Activated CD8-positive, alpha-beta memory T cell treated with anti-CD3 and anti-CD28 coated beads for 36 hours (primary cell): Measurements from ENCODE around the gene AWAT1. TPM values are rescaled to one million over a fixed set of nuclear protein-coding genes. Genes with fewer than 3 reads are reported as not detected.
"Not testable (repeated sequence)": the region's sequence is repeated elsewhere in the genome, so short reads cannot be mapped to it uniquely, and the experiment has no call there.

Source experiments
- CTCF ChIA-PET: fragments of 350-600 bp; sonication (Branson Sonifier 250); formaldehyde crosslinking; loops from one replicate; lab custom pipeline; 2021; ENCODE audit warnings: antibody characterized with exemption; lab: Charles Lee
- POLR2A ChIA-PET: fragments of 350-600 bp; sonication (Branson Sonifier 250); formaldehyde crosslinking; loops from one replicate; lab custom pipeline; 2021; ENCODE audit warnings: antibody characterized with exemption; lab: Charles Lee
- total RNA-seq, 2 experiments: library from RNA; stranded (reverse); gene quantifications; one replicate each; pipeline ENCODE4 v1.2.3, GENCODE V29; 2021

The AWAT1 gene
- total RNA-seq: not detected

GRCh38 chrX:70234355-70234754 is at the start of gene AWAT1:
AWAT1 (plus strand) TSS chrX:70234655; CDS start chrX:70234696, 41 bp downstream.
- ChIA-PET POLR2A (no interaction called here), CTCF (interaction anchor here (0.7 kb wide), 2 partner anchors 44 to 236 kb away, joined by 3 to 5 read pairs; no protein-coding TSS in a partner anchor)

- POLR2A ChIA-PET: no interaction called here
- CTCF ChIA-PET: interaction anchor here (0.6 kb wide), 2 partner anchors 44 to 1860 kb away, joined by 3 read pairs; partner anchors contain the start of gene AWAT1
Measured at GRCh38 chrX:70190225-70190624, 44.2 kb upstream of the AWAT1 start.

- ChIA-PET POLR2A (interaction anchor here (0.7 kb wide), 1 partner anchor 779 kb away, joined by 3 read pairs; no protein-coding TSS in a partner anchor), CTCF (no interaction called here)
Measured at GRCh38 chrX:70196961-70197720, 37.3 kb upstream of the AWAT1 start.

DNA sequence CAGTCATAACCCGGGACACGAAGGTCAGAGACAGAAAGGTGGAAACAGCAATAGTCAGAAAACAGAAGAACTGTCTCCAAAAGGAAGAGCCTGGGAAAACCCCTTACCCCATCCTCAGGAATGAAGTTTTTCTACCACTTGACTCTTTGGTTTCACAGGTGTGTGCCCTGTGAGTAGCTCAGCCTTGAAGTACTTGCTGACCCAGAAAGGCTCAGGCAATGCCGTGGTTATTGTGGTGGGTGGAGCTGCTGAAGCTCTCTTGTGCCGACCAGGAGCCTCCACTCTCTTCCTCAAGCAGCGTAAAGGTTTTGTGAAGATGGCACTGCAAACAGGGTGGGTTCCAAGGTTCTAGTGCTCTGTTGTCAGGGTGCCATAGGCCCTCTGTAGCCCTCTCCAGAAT is 32.7 kb upstream of the AWAT1 start:
- CTCF ChIA-PET: no interaction called here
- POLR2A ChIA-PET: no interaction called here

DNA sequence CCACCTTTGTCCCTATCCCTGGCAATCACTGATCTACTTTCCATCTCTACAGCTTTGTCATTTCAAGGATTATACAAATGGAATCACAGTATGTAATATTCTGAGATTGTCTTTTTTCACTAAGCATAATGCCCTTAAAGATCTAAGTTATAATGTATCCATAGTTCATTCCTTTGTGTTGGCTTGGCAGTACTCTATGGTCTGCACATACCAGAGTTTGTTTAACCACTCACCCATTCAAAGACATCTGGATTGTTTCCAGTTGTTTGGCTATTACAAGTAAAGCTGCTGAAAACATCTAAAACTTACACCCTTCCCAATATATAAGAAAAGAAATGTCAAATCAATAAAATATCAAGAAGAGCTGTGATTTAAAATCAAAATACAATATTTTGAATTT is 26.0 kb upstream of the AWAT1 start:
- CTCF ChIA-PET: no interaction called here

DNA sequence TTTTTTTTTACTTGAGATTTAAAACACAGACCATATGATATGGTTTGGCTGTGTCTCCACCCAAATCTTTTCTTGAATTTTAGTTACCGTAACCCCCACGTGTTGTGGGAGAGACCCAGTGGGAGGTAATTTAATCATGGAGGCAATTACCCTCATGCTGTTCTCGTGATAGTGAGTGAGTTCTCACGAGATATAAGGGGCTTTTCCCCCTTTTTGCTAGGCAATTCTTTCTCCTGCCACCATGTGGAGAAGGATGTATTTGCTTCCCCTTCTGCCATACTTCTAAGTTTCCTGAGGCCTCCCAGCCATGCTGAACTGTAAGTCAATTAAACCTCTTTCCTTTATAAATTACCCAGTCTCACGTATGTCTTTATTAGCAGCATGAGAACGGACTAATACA is 24.9 kb upstream of the AWAT1 start:
- CTCF ChIA-PET, POLR2A ChIA-PET: not testable (repeated sequence)

More for the DNA sequence above, 26.0 kb upstream of the AWAT1 start:
- POLR2A ChIA-PET: no interaction called here

DNA sequence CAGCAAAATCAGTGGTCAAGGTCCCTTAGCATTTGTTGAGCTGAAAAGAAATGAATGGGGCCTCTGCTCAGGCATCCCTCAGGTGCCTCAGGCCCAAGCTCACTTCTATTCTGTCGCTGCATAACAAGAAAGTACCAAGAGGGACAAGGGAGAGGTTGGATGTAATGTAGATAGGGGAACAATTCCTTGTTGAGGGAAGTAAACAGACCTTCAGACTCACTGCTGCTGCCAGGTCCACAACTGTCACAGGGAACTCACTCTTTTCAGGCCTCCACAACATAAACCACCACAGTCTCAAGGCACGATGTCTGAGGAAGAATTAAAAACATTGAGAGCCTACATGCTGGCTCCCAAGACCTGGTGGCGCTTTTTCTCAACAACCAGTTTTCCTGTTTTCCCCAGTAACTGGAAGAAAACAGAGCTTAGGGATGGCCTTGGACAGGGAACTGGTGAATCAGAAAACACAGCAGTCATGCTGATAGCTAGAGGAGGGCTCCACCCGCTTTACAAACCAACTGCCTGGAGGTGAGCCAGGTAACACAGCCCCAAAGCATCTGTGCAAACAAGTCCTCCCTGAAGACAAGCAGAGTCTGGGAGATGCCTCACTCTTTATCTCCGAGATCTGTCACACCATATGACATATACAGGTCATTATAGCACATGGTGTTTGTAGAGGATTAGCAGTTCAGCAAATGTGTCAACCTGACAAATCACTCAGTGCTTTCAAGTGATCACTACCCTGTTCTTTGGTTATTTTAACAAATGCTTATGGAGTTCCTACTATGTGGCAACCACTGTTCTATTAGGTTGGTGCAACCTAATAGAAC is 14.3 kb upstream of the AWAT1 start:
- CTCF ChIA-PET: interaction anchor here (0.6 kb wide), 1 partner anchor 1603 kb away, joined by 3 read pairs; no protein-coding TSS in a partner anchor
- POLR2A ChIA-PET: no interaction called here

DNA sequence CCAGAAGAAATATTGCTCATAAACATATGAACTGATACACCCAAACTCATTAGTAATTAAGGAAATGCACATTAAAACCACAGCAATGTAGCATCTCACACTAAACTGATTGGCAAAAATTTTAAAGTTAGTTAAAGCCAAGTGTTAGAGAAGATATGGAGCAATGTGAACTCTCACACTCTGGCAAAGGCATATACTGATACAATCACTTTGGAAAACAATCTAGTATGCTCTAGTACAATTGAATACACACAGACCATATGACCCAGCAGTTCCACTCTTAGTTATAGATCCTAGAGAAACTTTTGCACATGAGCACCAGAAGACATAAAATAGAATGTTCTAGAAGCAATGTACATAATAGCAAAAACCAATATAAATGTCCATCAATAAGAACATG is 8.4 kb upstream of the AWAT1 start:
- CTCF ChIA-PET: no interaction called here
- POLR2A ChIA-PET: no interaction called here

DNA sequence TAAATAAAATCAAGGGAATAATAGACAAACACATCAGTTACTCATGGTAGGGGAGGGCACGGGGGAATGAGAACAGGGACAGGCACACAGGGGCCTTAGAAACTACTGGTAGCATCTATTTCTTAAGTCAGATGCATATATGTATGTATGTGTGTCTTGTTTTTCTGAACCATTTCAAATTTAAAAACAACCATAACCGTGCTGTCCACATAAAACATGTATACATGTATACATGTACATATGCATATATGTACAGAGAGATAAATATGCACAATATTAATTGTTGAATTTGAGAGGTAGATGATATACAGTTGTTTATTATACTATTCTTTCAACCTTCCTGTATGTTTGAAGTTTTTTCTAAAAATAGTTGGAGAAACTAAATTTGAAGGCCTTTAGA is 7.8 kb upstream of the AWAT1 start:
- ChIA-PET CTCF (no interaction called here), POLR2A (no interaction called here)

- POLR2A ChIA-PET: no interaction called here
- CTCF ChIA-PET: no interaction called here
Measured at GRCh38 chrX:70231666-70232065, 2.8 kb upstream of the AWAT1 start.

DNA sequence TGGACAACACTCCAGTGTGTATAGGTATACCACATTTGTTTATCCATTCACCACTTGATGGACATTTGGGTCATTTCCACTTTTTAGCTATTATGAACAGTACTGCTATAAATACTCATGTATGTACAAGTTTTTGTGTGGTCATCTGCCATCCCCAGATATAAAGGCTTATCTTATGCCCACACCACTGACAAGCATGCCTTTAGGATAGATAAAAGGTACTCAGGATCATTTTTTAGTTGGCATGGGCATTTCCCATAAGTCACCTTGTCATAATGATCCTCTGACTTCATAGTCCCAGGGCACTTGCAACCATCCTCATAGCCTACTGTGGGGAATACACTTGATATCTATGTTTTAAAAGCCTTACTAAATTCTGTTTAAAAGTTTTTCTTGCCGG is 6.3 kb downstream of the AWAT1 start:
- POLR2A ChIA-PET: no interaction called here
- CTCF ChIA-PET: no interaction called here

GRCh38 chrX:70241501-70241900 is 7.0 kb downstream of the AWAT1 start:
- ChIA-PET POLR2A (no interaction called here), CTCF (no interaction called here)

- POLR2A ChIA-PET, CTCF ChIA-PET: not testable (repeated sequence)
Measured at GRCh38 chrX:70243601-70244000, 9.1 kb downstream of the AWAT1 start.

GRCh38 chrX:70244881-70245280 is 10.4 kb downstream of the AWAT1 start:
- ChIA-PET POLR2A (no interaction called here), CTCF (no interaction called here)

GRCh38 chrX:70247252-70247651 is 12.8 kb downstream of the AWAT1 start:
- ChIA-PET CTCF (no interaction called here), POLR2A (interaction anchor here (0.6 to 0.9 kb wide), 2 partner anchors 28 to 1934 kb away, joined by 3 to 5 read pairs; partner anchors contain the start of gene PIN4)

GRCh38 chrX:70252491-70252890 is 18.0 kb downstream of the AWAT1 start:
- ChIA-PET POLR2A (no interaction called here), CTCF (no interaction called here)

GRCh38 chrX:70253377-70254062 is 19.1 kb downstream of the AWAT1 start:
- POLR2A ChIA-PET: no interaction called here
- CTCF ChIA-PET: no interaction called here

- ChIA-PET CTCF (no interaction called here), POLR2A (no interaction called here)
Measured at GRCh38 chrX:70254063-70254400, 19.6 kb downstream of the AWAT1 start.

DNA sequence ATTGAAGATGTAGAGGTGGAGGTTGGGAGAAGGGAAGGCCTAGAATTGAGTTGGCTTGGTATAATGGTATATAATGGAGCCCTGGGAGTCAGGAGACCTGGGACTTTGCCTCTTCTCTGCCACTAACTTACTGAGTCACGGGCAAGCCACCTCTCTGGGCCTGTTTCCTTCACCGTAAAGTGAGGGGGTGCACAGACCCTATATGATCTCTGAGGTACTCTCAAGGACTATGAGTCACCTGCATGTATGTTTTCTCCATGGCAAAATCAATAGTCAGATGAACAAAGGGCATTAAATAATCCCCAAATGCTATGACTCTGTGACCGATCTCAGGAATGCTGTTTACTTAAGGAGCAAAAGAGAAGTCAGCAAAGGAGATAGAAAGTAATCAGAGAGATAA is 20.5 kb downstream of the AWAT1 start:
- ChIA-PET POLR2A (no interaction called here), CTCF (no interaction called here)

DNA sequence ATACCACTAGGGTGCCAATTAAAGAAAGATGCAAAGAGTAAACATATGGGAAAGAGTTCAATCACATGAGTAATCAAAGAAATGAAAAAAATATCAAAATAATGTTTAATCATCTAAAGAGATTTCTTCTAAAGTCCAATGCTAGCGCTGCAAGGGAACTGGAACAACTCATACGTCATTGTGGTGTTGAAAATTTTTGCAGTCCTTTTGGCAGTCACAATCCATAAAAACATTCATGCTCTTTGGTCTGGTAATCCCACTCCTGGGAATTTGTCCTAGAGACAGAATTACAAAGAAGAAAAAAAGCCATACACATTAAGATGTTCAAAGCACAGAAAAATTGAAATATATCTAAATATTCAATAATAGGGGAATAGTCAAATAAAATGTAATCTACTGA is 21.0 kb downstream of the AWAT1 start:
- POLR2A ChIA-PET: no interaction called here
- CTCF ChIA-PET: no interaction called here
